Measurements from ENCODE around the gene SHOC2.

DNA sequence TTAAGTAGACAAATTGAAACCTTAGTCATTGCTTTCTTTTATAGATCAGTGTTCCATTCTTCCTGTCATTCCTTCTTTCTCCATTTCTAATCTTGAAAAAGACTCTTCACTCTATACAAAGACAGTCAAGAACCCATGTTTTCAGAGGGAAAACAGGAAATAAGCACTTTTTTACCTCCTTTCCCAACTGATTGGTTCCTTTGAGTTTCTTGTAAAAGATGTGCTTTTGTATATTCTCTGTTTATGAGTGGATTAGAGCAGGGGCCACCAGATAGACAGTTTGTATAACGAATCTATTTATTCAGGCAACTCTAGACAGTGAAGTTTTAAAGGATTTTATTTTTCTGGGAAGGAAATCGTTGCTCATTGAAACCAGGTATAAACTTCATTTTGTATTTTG is 49.8 kb downstream of the SHOC2 start:
- TF ChIP-seq, protein P1, sequence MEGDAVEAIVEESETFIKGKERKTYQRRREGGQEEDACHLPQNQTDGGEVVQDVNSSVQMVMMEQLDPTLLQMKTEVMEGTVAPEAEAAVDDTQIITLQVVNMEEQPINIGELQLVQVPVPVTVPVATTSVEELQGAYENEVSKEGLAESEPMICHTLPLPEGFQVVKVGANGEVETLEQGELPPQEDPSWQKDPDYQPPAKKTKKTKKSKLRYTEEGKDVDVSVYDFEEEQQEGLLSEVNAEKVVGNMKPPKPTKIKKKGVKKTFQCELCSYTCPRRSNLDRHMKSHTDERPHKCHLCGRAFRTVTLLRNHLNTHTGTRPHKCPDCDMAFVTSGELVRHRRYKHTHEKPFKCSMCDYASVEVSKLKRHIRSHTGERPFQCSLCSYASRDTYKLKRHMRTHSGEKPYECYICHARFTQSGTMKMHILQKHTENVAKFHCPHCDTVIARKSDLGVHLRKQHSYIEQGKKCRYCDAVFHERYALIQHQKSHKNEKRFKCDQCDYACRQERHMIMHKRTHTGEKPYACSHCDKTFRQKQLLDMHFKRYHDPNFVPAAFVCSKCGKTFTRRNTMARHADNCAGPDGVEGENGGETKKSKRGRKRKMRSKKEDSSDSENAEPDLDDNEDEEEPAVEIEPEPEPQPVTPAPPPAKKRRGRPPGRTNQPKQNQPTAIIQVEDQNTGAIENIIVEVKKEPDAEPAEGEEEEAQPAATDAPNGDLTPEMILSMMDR (conservative IDR thresholded peaks at IDR 0.05 in 1 of 2, IDR thresholded peaks at IDR 0.05 in 1 of 2; ENCODE audit: extremely low read depth in 1 of 2, insufficient read depth in 1 of 2, low read depth in 1 of 2, low read length in 2 of 2): no peak
- TF ChIP-seq EZH2 (IDR thresholded peaks at IDR 0.05; ENCODE audit: borderline replicate concordance, low read length): no peak
